Mononuclear cell (primary cell): ENCODE data around the gene METTL21A. TPM values are rescaled to one million over a fixed set of nuclear protein-coding genes. Genes with fewer than 3 reads are reported as not detected.
"Not testable (repeated sequence)": the region's sequence is repeated elsewhere in the genome, so short reads cannot be mapped to it uniquely, and the experiment has no call there.

Source experiments
- H3K27me3 ChIP-seq: 2 replicates; pipeline ENCODE4 v1.6.0; 2011; ENCODE audit warnings: low read length, control low read depth; ENCODE audit not compliant: insufficient read depth
- H3K4me1 ChIP-seq: 2 replicates; pipeline ENCODE4 v1.5.1; 2011; ENCODE audit warnings: mild to moderate bottlenecking, low read length, control low read depth; ENCODE audit not compliant: insufficient read depth
- H3K4me3 ChIP-seq: 2 replicates; pipeline ENCODE4 v1.5.1; 2011; ENCODE audit warnings: mild to moderate bottlenecking, low read length, moderate library complexity
- H3K9me3 ChIP-seq: 2 replicates; pipeline ENCODE4 v1.5.1; 2011; ENCODE audit warnings: low read depth, mild to moderate bottlenecking, control low read depth, low read length
- total RNA-seq: library from RNA; depleted of rRNA; stranded (reverse); fragments of >200 nt; gene quantifications from one replicate; pipeline ENCODE4 v1.2.3, GENCODE V29; 2012

Gene METTL21A
- 13.2 TPM for total RNA-seq

DNA sequence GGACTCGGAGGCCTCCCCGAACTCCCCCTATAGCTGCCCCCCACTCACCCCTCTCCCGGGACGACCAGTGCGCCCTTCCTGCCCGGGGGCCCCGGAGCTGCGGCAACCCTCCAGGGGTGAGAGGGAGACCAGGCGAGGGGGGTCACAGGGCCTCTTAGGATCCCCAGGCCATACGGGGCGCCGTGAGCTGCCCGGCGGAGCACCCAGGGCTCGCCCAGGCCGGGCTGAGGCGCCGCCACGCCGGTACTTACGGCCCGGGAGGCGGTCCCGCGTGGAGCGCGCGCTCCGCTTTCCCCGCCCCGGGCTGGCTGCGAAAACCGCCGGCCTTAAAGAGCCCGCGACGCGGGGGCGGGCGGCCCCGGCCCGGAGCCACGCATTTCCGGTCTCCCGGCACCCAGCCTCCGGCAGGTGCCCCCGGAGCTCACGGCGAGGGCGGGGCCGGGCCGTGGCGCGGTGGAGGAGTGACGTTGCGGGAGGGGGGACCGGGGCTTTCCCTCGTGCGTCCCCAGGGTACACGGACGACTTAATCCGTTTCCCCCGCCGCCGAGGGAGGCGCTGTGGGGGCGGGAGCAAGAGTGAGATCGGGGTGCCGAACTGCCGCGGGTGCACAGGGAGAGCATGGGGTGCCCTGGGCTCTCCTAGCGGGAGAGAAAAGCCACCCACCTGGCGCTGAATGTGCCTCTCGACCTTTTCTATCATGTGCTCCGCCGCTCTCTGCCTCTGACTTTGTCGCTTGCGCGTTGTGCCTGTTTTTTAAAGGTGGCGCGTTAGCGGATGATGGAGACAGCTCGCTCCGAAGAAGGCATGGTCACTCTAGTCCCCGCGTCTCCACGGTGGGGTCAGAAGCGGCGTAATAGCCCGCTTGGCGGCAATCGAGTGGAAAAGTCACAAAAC lies at the start of gene METTL21A:
METTL21A (minus strand) TSS at position 381 of the 894 bp plus-strand sequence. CDS start 1,019 bp downstream, outside the sequence.
- H3K27me3 ChIP-seq, result no peaks in the 10 kb centered on the region
- H3K4me3 ChIP-seq, result peak within 1 kb of the TSS; percentile 88
- H3K9me3 ChIP-seq, result no peaks in the 10 kb centered on the region
- peaks cover 54% of the 10 kb centered on the region for H3K4me1 ChIP-seq

DNA sequence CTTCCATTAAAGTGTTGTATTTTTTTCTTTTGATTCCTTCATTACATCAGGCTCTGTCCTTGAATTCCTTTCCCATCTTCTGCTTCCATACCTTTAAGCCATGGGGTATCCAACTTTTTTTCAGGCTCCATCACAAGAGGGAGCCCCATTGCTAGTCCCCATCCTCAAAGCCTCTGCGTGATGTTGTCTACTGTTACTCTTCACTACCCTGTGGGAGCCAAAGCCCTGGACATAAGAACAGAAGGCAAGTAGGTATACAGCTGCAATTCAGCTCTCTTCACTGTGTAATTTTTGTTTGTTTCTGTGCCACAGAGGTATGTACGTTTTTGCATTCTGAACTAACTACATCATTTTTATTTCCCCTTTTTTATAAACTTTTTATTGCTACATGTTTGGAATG lies 49.6 kb upstream of the METTL21A start:
- Histone ChIP-seq H3K9me3 (no peaks in the 10 kb centered on the region), H3K4me3 (no peak overlapping the region), H3K27me3 (no peaks in the 10 kb centered on the region), H3K4me1 (no peaks in the 10 kb centered on the region)

DNA sequence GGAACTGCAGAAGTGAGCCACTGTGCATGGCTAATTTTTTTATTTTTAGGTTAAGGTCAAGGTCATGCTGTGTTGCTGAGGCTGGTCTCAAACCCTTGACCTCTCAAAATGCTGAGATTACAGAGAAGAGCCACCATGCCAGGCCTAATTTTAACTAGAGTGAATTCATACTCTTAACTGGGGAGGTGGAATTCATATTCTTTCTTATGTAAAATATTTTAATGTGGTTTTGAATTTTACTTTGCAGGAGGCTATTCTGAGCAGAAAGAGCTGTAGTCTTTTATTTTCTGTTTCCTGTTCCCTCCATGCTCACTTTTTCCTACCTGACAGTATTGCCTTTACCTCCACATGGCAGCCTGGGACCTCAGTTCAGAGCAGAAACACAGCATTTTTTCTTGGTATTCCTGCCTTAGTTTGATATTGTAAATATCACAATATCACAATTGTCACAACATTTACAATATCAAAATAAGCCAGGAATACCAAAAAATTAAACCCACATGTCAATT lies 49.1 kb upstream of the METTL21A start:
- no peaks in the 10 kb centered on the region for H3K27me3 ChIP-seq
- H3K4me1 ChIP-seq, result no peaks in the 10 kb centered on the region
- no peak overlapping the region for H3K4me3 ChIP-seq
- H3K9me3 ChIP-seq, result no peaks in the 10 kb centered on the region

DNA sequence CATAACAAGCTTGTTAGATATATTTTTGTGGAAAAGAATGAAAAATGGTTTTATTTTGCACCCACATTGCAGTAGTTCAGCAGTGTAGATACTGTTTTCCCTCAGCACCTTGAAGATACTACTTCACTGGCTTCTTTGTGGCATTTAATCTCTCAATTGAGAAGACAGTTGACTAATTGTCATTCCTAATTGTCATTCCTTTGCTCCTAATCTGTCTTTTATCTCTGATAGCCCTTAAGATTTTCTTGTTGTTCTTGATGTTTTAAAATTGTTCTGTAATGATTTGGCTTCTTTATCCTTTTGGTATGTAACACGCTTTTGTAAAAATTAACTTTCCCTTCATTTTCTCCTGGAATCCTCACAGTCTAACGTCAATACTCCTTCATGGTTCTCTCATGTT lies 48.2 kb upstream of the METTL21A start:
- no peaks in the 10 kb centered on the region for H3K4me1 ChIP-seq
- no peak overlapping the region for H3K4me3 ChIP-seq
- H3K27me3 ChIP-seq, result no peaks in the 10 kb centered on the region
- no peaks in the 10 kb centered on the region for H3K9me3 ChIP-seq

DNA sequence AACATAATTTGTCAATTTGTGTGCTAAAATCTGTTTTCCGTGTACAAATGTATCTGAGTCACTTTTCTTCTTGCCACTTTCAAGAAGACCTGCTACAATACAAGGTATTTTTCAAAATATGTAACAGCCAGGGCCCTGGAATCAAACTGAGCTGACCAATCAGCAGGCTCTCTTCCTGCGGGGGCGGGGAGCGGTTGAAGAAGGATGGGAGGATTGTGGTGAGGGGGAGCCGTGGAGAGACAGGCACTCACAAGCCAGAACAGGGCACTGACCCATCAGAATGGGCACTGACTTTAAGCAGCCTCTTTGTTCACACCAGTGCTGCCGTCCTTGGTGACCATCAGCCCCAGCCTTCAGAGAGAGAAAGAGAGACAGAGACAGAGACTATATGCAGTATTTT lies 45.7 kb upstream of the METTL21A start:
- Histone ChIP-seq H3K9me3 (no peaks in the 10 kb centered on the region), H3K4me3 (no peak overlapping the region), H3K4me1 (peaks cover 4% of the 10 kb centered on the region), H3K27me3 (no peaks in the 10 kb centered on the region)

DNA sequence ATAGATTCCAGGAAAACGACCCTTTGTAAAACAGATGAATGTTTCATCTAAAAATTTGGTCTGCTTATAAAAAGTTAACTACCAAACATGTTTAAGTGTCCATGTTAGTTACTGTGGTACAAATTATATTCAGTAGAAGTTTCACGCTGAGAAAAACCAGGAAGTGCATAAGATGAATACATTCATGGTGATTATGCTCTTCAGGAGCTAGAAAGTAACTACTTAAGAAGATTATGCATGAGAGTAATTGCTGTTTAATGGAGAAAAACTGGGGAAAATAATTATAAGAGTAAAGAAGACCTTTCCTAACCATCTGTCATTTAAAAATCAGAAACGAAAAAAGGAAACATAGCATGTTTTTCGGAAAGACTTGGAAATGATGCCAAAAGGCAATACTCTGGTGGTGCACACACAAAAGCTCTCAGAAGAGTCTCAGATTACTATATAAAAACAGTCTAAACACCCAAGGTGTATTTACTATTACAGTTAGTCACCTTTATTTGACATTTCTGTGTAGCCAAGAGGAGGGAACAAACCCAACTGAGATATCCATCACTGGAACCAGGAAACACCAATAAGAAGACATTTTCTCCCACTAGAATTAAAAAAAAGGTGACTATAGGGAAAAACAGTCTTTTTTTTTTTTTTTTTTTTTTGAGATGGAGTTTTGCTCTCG lies 38.8 kb upstream of the METTL21A start:
- Histone ChIP-seq H3K4me1 (peaks cover 15% of the 10 kb centered on the region), H3K4me3 (no peak overlapping the region), H3K9me3 (no peaks in the 10 kb centered on the region), H3K27me3 (no peaks in the 10 kb centered on the region)

DNA sequence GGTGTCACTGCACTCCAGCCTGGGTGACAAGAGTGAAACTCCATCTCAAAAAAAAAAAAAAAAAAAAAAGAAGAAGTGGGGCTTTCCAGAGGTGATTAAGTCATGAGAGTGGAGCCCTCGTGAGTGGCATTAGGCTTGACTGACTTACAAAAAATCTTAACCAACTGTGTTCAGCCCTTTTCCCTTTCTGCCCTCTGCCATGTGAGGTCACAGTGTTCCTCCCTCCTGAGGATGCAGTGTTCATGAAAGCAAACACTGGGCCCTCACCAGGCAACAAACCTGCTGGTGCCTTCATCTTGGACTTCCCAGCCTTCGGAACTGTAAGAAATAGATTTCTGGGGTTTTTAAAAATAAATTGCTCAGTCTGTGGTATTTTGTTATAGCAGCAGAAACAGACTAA lies 37.0 kb upstream of the METTL21A start:
- Histone ChIP-seq H3K4me1 (peaks cover 11% of the 10 kb centered on the region), H3K4me3 (no peak overlapping the region)

DNA sequence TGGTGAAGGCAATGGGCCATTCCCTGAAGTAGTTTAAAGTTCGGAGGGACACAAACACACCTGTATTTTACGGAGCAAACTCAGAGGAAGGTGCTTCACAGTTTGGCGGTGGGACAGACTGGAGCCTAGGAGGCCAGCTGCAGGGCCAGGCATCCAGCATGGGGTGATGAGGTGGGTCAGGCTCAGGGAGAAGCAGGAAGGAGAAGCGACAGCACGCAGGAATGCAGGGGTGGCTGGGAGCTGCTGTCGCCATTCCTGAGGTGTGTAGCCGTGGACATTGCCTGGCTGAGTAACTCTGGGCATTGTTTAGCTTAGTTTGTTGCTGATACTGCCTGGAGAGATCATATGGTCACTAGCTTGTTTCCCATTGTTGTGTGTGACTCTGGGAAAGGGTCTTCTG lies 35.8 kb upstream of the METTL21A start:
- no peaks in the 10 kb centered on the region for H3K9me3 ChIP-seq
- no peaks in the 10 kb centered on the region for H3K27me3 ChIP-seq
- peaks cover 11% of the 10 kb centered on the region for H3K4me1 ChIP-seq
- no peak overlapping the region for H3K4me3 ChIP-seq

More for the DNA sequence above, 37.0 kb upstream of the METTL21A start:
- Histone ChIP-seq H3K27me3 (no peaks in the 10 kb centered on the region), H3K9me3 (no peaks in the 10 kb centered on the region)

DNA sequence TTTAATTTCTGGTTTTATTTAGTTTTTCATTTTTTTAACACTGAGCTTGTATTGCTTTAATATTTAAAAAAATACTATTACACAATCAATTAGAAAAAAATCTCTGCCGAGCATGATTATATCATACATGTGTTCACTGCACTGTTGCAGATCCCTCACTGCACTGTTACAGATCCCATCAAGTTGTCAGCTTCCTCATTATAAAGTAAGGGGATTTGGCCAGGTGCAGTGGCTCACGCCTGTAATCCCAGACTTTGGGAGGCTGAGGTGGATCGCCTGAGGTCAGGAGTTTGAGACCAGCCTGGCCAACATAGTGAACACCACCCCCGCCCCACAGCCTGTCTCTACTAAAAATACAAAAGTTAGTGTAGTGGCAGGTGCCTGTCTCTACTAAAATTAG lies 33.0 kb upstream of the METTL21A start:
- Histone ChIP-seq H3K4me1 (peaks cover 11% of the 10 kb centered on the region), H3K27me3 (no peaks in the 10 kb centered on the region), H3K4me3 (no peak overlapping the region), H3K9me3 (no peaks in the 10 kb centered on the region)

DNA sequence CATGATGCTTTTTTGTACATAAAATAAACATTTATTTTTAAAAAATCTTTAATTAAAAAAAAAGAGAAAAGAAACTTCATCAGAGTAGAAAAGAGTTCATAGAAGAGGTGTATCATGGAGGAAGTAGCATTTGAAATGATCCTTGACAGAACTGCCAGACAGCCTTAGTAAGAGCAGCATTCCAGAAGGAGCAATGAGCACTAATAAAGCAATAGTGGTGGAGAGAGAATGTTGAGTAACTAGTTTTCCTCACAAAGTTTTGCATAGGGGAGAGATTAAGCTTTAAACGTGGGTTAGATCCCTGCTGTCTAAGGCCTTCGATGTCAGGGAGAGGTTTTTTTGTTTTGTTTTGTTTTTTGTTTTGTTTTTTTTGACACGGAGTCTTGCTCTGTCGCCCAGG lies 29.8 kb upstream of the METTL21A start:
- Histone ChIP-seq H3K4me3 (no peak overlapping the region), H3K9me3 (no peaks in the 10 kb centered on the region), H3K4me1 (no peaks in the 10 kb centered on the region), H3K27me3 (no peaks in the 10 kb centered on the region)

DNA sequence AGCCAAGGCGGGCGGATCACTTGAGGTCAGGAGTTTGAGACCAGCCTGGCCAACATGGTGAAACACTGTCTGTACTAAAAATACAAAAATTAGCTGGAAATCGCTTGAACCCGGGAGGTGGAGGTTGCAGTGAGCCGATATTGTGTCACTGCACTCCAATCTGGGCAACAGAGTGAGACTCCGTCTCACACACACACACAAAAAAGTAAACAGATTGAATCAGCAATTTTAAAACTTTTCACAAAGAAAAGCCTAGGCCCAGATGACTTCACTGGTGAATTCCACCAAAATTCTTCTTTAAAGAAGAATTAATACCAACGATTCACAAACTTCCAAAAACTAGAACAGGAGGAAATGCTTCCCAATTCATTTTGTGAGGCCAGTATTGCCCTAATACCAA lies 21.4 kb upstream of the METTL21A start:
- H3K4me1 ChIP-seq, H3K27me3 ChIP-seq, H3K9me3 ChIP-seq, H3K4me3 ChIP-seq: not testable (repeated sequence)

DNA sequence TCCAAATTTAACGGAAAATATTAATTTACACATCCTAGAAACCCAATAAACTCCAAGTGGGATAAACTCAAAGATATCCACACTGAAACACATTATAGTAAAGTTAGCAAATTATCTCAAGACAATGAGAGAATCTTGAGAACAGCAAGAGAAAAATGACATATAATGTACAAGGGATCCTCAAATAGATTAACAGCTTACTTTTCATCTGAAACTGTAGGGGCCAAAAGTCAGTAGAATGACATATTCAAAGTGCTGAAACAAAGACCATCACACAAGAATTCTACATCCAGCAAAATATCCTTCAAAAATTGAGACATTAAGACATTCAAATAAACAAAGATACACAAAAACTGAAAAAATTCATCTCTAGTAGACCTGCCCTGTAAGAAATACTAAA lies 18.7 kb upstream of the METTL21A start:
- Histone ChIP-seq H3K4me1 (no peaks in the 10 kb centered on the region), H3K9me3 (no peaks in the 10 kb centered on the region), H3K4me3 (no peak overlapping the region), H3K27me3 (no peaks in the 10 kb centered on the region)

DNA sequence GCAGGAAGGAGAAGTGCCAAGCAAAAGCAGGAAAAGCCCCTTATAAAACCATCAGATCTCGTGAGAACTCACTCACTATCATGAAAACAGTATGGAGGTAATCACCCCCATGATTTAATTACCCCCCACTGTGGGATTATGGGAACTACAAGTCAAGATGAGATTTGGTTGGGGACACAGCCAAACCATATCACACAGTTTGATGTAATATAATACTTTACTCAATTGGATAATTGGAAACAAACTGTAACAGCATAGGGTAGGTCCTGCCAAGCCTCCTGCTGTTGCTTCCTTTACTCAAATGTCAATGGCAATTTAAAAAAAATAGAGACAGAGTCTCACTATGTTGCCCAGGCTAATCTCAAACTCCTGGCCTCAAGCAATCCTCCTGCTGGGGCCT lies 15.5 kb upstream of the METTL21A start:
- Histone ChIP-seq H3K4me3 (no peak overlapping the region), H3K9me3 (no peaks in the 10 kb centered on the region), H3K27me3 (no peaks in the 10 kb centered on the region), H3K4me1 (peaks cover 11% of the 10 kb centered on the region)

DNA sequence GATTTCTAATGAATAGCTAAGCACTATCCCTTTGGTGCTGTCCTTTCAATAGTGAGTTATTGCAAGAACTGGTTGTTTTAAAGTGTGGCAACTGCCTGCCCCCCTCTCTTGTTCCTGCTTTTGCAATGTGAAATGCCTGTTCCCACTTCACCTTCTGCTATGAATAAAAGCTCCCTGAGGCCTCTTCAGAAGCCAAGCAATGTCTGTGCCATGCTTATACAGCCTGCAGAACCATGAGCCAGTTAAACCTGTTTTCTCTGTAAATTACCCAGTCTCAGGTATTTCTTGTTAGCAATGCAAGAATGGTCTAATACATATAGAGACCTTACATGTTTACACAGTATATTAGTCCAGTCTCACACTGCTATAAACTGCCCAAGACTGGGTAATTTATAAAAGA lies 15.0 kb upstream of the METTL21A start:
- Histone ChIP-seq H3K9me3 (no peaks in the 10 kb centered on the region), H3K4me3 (no peak overlapping the region), H3K27me3 (no peaks in the 10 kb centered on the region), H3K4me1 (peaks cover 15% of the 10 kb centered on the region)

DNA sequence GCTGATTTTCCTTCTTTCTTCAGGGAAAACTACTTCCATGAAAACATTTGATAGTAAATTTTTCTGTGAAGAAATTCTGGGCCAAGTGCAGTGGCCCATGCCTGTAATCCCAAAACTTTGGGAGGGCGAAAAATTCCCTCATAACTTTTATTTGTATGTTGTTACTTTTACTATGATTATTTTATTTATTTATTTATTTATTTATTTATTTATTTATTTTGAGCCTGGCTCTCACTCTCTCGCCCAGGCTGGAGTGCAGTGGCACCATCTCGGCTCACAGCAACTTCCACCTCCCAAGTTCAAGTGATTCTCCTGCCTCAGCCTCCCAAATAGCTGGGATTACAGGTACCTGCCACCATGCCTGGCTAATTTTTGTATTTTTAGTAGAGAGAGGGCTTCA lies 14.1 kb upstream of the METTL21A start:
- H3K4me3 ChIP-seq, H3K27me3 ChIP-seq, H3K9me3 ChIP-seq: not testable (repeated sequence)
- H3K4me1 ChIP-seq, result peaks cover 17% of the 10 kb centered on the region
